Measurements from ENCODE around the gene MAP4K1.

Gene MAP4K1

DNA sequence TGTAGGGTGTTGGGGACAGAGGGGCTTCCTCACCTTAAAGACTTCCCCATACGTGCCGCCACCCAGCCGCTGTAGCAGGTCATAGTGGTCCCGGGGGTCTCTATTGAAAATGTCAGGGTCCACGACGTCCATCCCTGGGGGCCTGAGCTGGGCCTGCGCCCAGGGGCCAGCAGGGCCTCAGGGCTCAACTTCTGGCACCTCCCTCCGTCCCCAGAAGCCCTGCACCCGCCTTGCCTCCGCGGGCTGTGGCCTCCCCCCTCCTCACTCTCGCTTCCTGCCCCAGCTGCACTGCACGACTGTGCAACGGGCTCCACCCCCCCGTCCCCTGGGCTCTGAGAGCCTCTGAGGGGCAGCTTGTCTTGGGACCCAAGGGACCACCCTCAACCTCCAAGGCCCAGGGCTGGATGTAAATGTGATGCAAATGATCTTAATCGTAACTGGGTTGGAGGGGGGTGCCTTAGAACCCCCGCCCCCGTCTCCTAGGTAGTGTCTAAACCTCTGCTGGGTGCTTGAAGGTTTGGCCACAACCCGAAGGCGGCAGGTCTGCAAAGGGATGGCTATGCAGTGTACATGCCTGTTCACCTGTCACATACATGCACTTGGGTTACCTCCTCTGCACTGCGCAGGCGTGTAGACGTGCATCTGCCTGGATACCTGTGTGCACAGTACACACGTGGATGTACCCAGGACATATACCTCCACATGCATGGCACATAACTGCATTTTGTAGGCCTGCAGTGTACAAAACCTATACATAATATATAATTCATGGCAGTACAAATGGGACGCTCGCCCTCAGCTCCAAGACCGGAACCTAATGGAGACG is at the start of gene MAP4K1:
Gene MAP4K1 (minus strand): TSS at position 190 of the 826 bp plus-strand sequence. CDS start 58 bp downstream, at position 132.
- FAIRE-seq = no peak

DNA sequence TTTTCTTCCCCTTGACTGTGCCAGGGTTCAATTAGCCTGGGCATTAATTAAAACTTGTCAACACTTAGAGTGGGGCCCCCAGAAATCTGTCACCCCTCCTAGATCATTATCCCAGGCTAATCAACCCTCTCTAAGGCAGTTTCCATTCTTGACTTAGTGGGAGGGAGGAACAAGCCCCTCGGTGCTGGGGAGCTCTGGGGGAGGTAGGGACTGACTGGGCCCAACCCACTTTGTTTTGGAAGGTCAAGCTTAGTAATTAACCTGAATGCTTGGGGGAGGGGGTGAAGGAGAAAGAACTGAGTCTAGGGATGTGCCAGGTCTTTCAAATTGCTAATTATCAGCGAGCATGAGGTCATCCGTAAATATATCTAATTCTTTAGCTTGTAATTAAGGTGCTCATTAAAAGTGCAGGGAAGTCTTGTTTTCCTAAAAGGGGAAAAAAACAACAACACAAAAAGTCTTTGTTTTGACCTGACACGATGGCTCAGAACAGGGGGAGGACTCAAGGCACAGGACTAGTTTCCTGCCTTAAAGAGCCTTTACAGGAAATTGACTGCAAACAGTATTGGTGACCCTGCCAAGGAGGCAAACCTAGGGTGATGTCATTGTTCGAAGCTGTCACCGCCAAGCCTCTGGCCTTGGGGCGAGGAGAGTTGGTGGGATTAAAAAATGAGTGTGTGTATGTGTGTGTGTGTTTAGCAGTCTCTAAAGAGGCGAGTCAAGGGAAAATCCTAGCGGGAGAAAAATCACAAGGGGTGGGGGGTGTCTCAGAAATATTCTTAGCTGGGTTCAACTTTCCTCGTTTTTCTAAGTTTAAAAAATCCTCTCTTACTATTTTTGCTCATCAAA is 49.1 kb upstream of the MAP4K1 start:
- FAIRE-seq = no peak

DNA sequence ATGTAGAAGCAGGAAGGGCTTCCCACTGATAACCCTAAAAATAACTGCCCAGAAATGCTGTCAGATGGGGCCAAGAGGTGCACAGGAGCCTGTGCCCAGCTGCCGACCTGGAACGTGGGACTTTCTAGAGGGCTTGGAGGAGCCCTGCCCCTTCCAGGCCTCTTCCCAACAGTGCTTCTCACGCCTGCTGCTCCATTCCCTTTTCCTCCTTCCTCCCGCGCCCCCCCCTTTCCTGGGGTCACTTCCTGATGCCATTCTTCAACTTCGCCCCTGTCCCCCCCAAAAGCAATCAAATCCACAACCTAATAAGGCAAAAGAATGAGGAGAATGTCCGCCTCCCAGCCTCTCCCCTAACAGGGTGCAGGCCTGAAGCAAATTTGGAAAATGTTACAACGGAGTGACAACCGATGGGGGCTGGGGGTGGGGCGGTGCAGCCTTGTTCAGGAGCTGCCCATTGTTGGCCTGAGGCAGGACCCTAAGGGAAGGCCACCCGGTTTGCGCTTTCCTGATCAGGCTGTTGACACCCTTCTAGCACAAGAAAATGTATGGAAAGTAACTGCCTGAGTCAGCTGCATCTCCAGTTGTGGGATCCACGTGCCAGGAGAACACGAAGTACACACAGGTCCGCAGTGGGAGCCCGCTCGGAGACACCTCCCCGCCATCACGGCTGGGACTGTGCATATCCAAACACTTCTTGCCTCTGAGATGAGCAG is 48.4 kb upstream of the MAP4K1 start:
- FAIRE-seq = no peak

DNA sequence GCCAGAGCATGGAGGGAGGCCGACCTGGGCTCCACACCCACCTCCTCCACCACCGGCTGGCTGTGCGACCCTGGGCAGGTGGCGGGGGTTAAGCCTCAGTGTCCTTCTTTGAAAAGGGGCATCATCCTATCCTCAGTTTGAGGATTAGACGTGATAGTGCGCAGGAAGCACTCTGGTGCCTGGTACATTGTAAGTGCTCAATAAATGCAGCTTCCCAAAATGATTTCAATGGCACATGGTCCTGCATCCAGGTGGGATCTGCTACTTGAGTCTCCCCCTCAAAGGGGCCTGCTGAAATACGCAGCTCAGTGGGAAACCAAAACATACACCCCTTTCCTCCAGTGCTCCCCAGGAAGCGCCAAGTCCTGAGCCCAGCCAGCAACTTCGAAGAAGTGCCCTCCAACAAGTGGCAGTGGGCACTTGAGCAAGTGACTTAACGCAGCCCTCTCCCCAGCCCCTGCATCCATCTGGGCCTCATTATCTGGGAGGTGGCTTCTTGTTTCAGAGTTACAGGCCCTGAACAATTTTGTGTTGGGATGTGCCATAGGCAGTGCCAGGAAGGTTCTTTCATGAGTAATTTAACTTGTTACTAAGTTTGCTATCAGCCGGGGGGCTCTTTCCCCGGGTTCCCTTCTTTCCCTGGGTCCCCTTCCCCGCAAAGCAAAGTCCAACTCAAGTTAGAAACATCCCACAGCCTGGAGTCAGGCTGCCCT is 47.6 kb upstream of the MAP4K1 start:
- FAIRE-seq = no peak

DNA sequence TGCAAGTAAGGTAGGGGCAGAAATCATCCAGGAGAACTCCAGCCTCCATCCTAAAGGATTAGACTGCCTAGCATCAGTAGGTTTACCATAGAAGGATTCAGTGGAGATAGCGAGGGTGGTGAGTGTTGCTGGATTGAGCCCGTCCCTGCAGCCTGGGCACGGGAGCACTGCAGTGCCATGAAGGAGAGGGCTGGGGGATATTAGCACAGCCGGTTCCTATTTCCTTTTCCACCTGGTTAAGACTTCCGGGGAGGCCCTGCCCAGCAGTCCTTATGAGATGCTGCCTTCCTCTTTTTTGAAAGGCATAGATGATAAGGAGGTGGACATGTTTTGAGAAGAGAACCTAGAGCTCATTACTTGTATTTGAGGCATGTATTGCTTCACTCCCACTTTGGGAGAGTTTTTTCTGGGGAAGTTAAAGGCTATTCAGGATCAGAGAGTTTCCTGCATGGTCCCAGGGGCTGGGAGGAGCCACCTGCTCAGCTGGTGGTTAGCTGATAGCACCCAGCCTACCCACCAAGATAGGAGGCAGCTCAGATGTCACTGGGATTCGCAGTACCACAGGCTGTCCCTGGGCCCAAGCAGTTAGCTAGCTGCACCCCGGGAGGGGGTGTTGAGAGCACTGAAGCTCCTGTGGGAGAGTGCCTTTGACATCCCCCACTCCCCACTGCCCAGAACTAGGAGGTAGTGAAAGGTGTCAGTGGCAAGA is 46.9 kb upstream of the MAP4K1 start:
- no peak for FAIRE-seq

DNA sequence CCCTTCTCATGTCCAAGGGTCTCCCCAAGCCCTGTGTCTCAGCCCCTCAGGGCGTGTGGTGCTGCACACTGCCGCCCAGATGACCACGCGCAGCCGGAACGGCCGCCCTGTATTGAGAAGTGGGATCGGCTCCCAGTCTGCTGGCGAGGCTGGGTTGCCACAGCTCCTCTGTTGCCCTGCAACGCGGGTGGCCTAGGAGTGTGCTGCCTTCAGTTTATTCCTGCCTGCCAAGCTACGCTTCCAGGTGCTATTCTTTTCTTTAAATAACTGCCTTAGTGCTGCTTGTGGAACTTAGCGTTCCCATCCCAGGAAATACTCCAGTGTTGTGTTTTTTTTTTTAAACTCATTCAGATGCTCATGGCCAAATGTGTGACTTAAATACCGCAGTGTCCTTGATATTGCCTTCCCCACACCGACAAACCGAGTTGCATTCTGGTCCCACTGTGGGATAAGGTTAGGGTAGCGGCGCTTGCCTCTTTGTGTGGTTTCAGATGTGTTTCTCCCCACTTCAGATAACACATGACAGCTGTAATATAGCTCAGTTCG is 46.3 kb upstream of the MAP4K1 start:
- FAIRE-seq = no peak

DNA sequence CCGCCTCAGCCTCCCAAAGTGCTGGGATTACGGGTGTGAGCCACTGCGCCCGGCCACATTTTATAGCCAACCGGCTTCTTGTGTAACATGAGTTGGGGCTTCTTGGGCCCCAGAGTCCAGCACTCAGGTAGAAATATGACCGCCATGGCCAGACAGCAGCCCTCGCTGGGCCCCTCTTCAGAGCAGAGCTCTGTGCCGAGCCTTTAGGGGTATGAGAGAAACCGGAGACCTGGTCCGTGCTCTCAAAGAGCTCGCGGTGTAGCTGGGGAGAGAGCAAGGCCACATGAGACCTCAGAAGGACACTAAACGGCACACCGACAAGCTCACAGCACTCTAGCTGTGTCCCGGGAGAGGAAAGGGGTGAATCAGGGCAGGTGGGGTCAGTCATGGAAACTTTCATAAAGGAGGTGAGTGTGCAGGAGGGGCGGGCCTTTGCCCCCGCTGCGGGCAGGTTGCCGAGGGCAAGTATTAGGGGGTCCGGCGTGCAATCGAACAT is 45.5 kb upstream of the MAP4K1 start:
- FAIRE-seq = no peak

DNA sequence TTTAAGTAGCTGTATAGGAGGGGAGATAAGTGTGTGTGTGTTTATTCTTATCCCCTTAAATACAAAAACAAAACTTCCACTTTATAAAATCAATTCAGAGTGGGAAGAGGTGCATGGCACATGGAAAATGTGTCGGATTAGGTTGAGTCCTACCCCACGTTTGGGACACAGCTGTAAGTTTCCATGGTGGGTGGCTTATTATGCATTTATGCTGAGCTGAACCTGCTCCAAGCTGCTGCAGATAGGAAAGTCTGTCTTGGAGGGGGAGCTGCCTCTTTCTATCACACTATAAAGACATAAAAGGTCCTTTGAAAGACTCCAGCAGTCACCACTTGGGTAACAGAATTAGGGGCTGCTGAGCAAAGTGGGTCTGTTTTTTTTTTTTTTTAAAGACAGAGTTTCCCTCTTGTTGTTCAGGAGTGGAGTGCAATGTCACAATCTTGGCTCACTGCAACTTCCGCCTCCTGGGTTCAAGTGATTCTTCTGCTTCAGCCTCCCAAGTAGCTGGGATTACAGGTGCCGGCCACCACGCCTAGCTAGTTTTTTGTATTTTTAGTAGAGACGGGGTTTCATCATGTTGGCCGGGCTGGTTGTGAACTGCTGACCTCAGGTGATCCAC is 44.9 kb upstream of the MAP4K1 start:
- FAIRE-seq = no peak

DNA sequence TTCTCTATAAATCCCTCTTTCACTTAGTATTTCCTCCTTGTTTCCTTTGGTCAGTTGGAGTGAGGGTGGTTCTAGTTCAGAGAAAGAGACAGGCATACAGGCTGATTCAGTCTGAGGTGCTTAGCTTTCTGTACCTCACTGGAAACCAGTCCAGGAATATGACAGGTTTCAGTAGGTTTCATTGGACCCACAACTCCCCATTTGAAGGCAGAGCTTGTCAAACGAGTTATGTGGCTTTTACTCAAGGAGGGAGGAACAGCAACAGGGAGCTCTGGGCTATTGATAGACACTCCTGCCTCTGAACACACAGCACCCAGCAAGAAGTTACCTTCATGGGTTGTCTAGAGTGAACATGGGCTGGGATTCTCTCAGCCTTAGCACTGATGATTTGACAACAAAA is 44.2 kb upstream of the MAP4K1 start:
- FAIRE-seq = no peak

DNA sequence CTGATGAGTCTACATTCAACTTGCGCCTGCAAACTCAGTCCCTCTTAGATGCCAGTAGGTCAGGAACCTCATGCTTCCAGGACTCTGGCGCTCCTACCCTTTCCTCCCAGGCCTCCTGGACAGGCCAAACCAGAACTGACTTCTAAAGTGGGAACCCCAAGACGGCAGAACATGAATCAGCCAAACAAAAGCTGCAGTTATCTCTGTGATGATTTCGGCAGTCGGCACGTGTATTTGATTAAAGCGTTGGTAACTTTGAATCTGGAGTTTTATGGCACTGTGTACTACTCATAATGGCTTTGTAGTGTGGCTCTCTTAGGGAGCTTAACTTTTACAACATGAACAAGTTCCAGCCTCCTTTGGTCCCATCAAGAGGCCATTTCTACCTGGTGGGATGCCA is 43.4 kb upstream of the MAP4K1 start:
- no peak for FAIRE-seq

DNA sequence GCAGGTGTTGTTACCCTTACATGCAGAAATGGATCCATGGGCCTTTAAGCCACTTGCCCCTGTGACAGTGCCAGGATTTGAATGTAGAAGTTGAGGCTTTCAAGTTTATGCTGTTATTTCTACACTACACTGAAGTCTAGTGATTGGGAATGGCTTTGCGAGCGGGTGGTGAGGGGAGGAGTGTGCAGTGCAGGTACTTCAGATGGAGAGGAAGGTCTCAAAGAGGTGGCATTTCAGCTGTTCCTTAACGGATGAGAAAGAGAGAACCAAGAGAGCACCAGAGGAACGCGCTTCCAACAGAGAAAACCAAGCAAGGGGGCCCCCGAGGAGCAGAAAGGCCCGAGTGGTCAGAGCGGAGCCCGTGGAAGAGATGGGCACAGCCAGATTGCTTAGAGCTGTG is 43.0 kb upstream of the MAP4K1 start:
- FAIRE-seq = no peak

DNA sequence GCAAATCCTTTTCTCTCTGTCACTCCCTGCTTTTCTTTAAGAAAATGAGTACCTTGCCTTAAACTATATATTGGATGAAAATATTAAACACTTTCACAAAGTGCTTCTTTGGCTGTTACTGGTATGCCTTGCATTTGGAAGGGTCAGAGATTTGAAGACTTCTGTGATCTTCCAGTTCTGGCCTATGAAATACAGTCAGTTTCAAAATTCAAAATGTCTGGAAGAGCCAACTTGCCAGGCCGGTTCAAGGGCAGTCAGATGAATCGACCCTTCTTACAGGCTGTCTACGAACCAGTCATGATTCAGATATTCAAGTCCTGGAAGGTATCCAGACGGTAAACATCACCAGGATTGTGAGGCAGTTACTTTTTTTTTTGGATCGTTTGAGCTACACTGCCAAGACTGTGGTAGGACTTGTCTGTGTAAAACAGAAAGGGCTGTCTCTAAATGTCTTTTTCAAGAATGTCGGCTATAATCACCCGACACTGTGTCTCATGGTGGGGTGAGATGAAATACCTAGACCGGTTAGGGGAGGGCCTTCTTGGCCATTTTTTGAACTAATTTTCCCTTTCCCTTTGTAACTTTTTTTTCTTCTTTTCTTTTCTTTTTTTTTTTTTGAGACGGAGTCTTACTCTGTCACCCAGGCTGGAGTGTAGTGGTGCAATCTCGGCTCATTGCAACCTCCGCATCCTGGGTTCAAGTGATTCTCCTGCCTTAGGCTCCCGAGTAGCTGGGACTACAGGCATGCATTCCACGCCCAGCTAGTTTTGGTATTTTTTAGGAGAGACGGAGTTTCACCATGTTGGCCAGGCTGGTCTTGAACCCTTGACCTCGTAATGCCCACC is 40.9 kb upstream of the MAP4K1 start:
- FAIRE-seq = peak; percentile 83

DNA sequence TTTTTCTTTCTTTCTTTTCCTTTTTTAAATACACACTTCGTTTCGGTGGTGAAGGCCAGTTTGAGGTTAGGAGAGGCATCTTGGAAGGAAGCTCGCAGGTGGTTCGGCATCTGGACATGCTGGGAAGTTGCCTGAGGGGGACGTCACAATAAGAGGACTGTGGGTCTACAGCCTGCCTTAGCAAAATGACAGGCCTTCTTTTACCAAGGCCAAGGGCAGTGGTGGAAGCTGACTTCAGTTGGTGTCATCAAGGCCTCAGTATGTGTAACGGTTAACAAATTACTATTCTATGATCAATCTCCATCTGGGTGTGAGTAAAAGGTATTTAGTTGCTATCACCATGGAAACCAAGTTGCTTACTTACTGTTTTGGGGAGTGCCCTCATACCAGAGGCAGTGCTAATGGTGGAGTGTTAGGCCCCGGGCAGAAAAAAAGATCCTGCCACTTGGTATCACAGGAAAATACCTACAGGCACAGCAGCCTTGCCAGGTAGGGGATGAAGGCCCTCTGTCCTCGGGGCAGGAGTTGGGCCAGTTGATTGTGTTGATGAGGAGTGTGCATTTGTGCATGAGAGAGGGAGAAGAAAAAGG is 40.0 kb upstream of the MAP4K1 start:
- no peak for FAIRE-seq

DNA sequence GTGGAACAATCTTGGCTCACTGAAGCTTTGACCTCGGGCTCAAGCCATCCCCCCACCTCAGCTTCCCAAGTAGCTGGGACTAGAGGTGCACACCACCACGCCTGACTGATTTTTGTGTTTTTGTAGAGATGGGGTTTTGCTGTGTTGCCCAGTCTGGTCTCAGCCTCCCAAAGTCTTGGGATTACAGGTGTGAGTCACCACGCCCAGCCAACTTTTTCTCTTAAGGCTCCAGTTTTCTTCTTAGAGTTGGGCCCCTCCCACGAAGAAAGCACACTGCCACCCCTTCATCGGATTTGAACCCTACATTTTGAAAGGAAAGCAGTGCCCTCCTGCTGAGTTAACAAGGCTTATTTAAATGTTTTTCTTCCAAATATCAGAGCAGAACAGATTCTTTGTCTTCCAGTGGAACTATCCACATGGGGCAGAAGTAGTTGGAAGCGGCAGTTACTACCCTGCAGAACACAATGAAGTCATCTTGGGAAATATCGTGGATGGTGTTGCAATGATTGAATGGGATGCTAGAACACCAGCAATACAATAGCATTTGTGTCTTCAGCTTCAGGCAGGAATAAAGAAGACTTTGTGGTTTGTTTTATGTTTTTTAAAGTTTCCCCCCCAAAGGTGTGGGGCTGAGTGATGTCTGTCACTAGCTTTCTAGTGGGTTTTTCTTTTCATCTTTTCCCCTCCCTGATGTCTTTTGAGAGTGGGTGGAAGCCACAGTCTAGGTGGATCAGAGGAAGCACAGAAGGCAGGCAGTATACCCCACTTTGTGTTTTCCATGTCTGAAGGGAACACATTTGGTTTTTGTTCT is 38.6 kb upstream of the MAP4K1 start:
- FAIRE-seq = no peak

DNA sequence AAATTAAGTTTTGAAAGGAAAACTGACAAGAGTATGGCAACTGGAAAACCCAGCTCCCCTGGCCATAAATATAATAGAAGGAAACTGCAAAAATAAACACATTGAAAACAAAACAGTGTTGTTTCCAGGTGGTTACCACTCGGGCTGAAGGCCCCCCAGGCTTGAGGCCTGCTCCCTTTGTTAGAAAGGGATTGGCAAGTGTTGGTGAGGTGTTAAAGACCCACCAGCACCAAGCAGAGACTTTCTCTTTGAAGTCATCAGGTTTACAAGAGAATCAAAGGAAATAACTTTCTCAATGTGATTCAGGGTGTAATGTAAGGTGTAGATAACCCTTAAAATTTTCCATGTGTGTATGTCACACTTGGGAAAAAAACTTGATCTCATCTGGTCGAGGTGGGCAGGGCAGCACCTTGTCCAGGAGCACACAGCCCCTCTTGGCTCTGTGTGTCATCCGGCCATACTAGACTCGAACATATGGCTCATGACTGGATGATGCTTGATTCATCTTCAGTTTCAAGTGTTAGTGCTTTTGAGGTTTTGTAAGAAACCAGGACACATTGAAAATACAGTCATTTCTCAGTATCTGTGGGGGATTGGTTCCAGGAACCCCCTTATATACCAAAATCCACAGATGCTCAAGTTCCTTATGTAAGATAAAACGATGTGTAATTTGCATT is 37.5 kb upstream of the MAP4K1 start:
- no peak for FAIRE-seq

DNA sequence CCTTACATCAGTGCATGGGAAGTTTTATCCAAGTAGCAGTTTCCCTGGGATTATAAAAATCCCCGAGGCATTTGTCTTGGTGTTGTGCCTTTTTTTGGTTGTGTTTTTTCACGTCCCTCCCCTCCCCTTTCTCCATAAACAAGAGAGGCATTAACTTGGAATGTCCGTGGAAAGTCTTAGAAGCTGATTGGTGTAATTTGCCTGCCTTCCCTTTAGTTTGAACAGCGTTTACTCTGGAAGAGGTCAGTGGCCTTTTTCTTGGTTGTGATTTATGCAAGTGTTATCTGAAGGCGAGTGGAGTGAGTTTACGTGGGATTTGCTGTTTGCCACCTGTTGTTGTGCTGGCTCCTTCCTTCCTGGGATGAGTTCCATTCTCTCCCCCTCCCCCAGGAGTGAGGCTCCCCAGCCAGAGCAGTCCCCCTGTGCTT is 36.9 kb upstream of the MAP4K1 start:
- FAIRE-seq = no peak

DNA sequence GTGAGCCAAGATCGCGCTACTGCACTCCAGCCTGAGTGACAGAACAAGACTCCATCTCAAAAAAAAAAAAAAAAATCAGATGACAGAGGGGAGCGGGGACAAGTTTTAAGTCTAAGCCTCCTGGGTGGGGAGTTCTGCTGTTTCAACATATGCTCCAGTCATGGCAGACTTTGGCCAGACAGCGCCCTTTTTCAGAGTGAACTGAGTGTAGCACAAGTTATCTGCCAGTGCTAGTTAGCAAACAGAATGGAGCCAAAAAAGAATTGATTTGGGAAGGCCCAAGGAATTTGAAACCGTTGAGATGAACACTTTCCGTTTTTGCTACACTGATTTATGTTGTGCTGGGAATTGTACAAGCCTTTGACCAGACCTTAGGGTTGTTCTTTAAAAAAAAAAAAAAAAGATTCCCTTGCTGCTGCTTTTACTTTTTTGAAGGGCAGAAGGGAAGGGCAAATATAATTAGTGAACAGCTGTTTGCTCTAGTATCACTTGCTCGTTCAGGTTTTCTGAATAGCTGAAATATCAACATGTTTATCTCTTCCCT is 35.3 kb upstream of the MAP4K1 start:
- no peak for FAIRE-seq

Data from G401.6 (cell line).